A673 (cell line): ENCODE measurements around the gene CAMK2N2. TPM values are rescaled to one million over a fixed set of nuclear protein-coding genes. Genes with fewer than 3 reads are reported as not detected.

Source experiments
- BruUV-seq: library from RNA; stranded (reverse); fragments of 400-500 nt; replicated peaks from 2 replicates; lab custom pipeline; 2021; lab: Mats Ljungman, UMichigan
- CTCF ChIA-PET: fragments of 300-600 bp; sonication (Branson Sonifier 250); formaldehyde crosslinking; loops from one replicate; lab custom pipeline; 2022; ENCODE audit warnings: antibody characterized with exemption; lab: Charles Lee
- POLR2A ChIA-PET: fragments of 300-600 bp; sonication (Branson Sonifier 250); formaldehyde crosslinking; loops from one replicate; lab custom pipeline; 2022; ENCODE audit warnings: antibody characterized with exemption; ENCODE audit not compliant: low non-redundant PET; lab: Charles Lee
- DNase-seq: peaks from one replicate; pipeline ENCODE4 v3.0.0-alpha.2; 2015; ENCODE audit warnings: low spot score
- H3K27ac ChIP-seq: fragments of 200-600 bp; sonication (generic); 2 replicates; pipeline ENCODE4 v1.5.1; 2016; ENCODE audit warnings: mixed run types, low read depth, mild to moderate bottlenecking, mixed read lengths, antibody characterized with exemption, low read length; ENCODE audit not compliant: poor library complexity, severe bottlenecking
- H3K27me3 ChIP-seq: fragments of 200-600 bp; sonication (generic); replicated peaks from 2 replicates; pipeline ENCODE4 v1.6.1; 2017; ENCODE audit warnings: mixed run types, low read depth, mild to moderate bottlenecking, mixed read lengths, antibody characterized with exemption, low read length; ENCODE audit not compliant: insufficient read depth, poor library complexity
- H3K36me3 ChIP-seq: fragments of 200-600 bp; sonication (generic); 2 replicates; pipeline ENCODE4 v1.6.1; 2016; ENCODE audit warnings: mixed run types, mild to moderate bottlenecking, mixed read lengths, antibody characterized with exemption, low read length; ENCODE audit not compliant: insufficient read depth, poor library complexity, severe bottlenecking
- H3K4me1 ChIP-seq: fragments of 200-600 bp; sonication (generic); 2 replicates; pipeline ENCODE4 v1.6.1; 2017; ENCODE audit warnings: mixed run types, mild to moderate bottlenecking, mixed read lengths, antibody characterized with exemption, low read length; ENCODE audit not compliant: insufficient read depth, poor library complexity, severe bottlenecking
- H3K4me3 ChIP-seq: fragments of 200-600 bp; sonication (generic); 2 replicates; pipeline ENCODE4 v1.5.1; 2016; ENCODE audit warnings: low read depth, mixed run types, mild to moderate bottlenecking, mixed read lengths, low read length; ENCODE audit not compliant: poor library complexity, severe bottlenecking
- H3K9me3 ChIP-seq: fragments of 200-600 bp; sonication (generic); 2 replicates; pipeline ENCODE4 v1.6.1; 2016; ENCODE audit warnings: mixed run types, low read depth, mild to moderate bottlenecking, mixed read lengths, antibody characterized with exemption, low read length; ENCODE audit not compliant: poor library complexity, severe bottlenecking
- CTCF ChIP-seq: fragments of 300-800, 200-600 bp; sonication (generic); conservative IDR thresholded peaks from 2 replicates; pipeline ENCODE4 v1.5.1; 2017; ENCODE audit warnings: low read depth, mild to moderate bottlenecking, antibody characterized with exemption, low read length, moderate library complexity, mixed read lengths
- EZH2 ChIP-seq: fragments of 200-600 bp; sonication (generic); IDR thresholded peaks from 2 replicates; pipeline ENCODE4 v1.6.1; 2017; ENCODE audit warnings: borderline replicate concordance, low read depth, mild to moderate bottlenecking, mixed read lengths, antibody characterized with exemption, low read length; ENCODE audit not compliant: poor library complexity, severe bottlenecking
- intact Hi-C: fragments of 100-400 bp; cut with micrococcal nuclease; formaldehyde crosslinking; loops from one replicate; pipeline ENCODE4 v1.10.0; 2022; ENCODE audit not compliant: unreplicated experiment
- total RNA-seq: library from RNA; stranded (reverse); gene quantifications from 2 replicates; pipeline ENCODE4 v1.2.3, GENCODE V29; 2021

The CAMK2N2 gene
- total RNA-seq, 1 experiment from 2014 or later, result 1.3 TPM

GRCh38 chr3:184240384-184241140 lies 20.8 kb downstream of the CAMK2N2 start:
- Histone ChIP-seq H3K4me3 (no peak overlapping the region), H3K4me1 (no peaks in the 10 kb centered on the region), H3K36me3 (peaks cover 32% of the 10 kb centered on the region), H3K27me3 (no peaks in the 10 kb centered on the region), H3K27ac (no peak overlapping the region), H3K9me3 (no peaks in the 10 kb centered on the region)
- no peak for TF ChIP-seq EZH2
- TF ChIP-seq CTCF, result no peak
- BruUV-seq, result no TSS peak
- intact Hi-C loops, result no loop called here
- DNase-seq, result peak; percentile 56
- CTCF ChIA-PET, result interaction anchor here (0.7 to 0.8 kb wide), 2 partner anchors 13 to 346 kb away, joined by 3 to 5 read pairs; no protein-coding TSS in a partner anchor
- POLR2A ChIA-PET, result no interaction called here

GRCh38 chr3:184239708-184240107 lies 21.6 kb downstream of the CAMK2N2 start:
- TF ChIP-seq CTCF (no peak), EZH2 (no peak)
- no peaks in the 10 kb centered on the region for H3K4me1 ChIP-seq
- intact Hi-C loops, result no loop called here
- peaks cover 24% of the 10 kb centered on the region for H3K36me3 ChIP-seq
- H3K27me3 ChIP-seq, result no peaks in the 10 kb centered on the region
- H3K4me3 ChIP-seq, result no peak overlapping the region
- CTCF ChIA-PET, result no interaction called here
- H3K9me3 ChIP-seq, result no peaks in the 10 kb centered on the region
- DNase-seq, result no peak
- no peak overlapping the region for H3K27ac ChIP-seq
- POLR2A ChIA-PET, result no interaction called here
- no TSS peak for BruUV-seq

GRCh38 chr3:184239221-184239620 lies 22.1 kb downstream of the CAMK2N2 start:
- no peak overlapping the region for H3K27ac ChIP-seq
- no TSS peak for BruUV-seq

More at GRCh38 chr3:184239221-184239620, 22.1 kb downstream of the CAMK2N2 start:
- Histone ChIP-seq H3K36me3 (peaks cover 19% of the 10 kb centered on the region), H3K9me3 (no peaks in the 10 kb centered on the region), H3K4me1 (no peaks in the 10 kb centered on the region), H3K27me3 (no peaks in the 10 kb centered on the region), H3K4me3 (no peak overlapping the region)
- TF ChIP-seq EZH2 (no peak), CTCF (no peak)
- DNase-seq, result no peak
- ChIA-PET POLR2A (no interaction called here), CTCF (no interaction called here)
- intact Hi-C loops, result no loop called here
